HG03342 (cell line): ENCODE results near the gene BANK1.
A peak's percentile ranks its signal among the peaks of the same experiment; 100 is the strongest.

Experiments
- ATAC-seq: cut with Tn5 transposase; IDR thresholded peaks from one replicate; pipeline ENCODE4 v1.9.1; 2021; ENCODE audit warnings: mild to moderate bottlenecking, moderate library complexity; ENCODE audit not compliant: unreplicated experiment

Gene BANK1

GRCh38 chr4:101807351-101807750 lies 16.8 kb downstream of the BANK1 start:
- peak; percentile 43 for ATAC-seq

DNA sequence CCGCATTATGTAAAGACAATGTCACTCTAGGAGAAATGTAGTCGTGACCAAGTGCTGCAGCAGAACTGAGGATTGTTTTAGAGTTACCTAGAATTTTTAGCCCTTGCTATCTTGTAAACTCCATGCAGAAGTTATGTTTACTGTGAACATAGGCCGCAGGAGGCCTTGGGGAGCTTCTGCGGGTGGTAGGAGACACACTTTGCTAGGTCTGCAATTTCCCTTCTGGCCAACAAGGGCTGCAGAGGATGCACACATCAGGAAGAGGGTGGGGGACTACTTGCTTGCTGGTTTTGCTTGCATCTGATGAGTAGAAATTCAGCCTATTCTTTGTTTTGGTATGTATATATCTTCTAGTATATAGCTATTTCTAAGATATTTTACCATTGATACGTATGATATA lies 23.1 kb downstream of the BANK1 start:
- ATAC-seq = peak; percentile 82

DNA sequence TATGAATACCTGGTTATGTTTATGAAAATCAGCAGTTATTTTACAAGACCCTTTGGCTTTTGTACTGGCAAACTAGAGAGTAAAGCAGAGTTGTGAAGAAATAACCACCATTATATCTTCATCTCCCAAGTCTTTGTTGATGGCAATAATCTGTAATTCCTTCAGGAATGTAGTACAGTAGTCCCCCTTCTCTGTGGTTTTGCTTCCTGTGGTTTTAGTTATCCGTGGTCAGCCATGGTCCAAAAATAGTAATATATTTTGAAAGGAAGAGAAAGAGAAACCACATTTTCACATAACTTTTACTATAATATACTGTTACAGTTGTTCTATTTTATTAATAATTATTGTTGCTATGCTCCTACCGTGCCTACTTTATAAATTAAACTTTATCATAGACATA lies 27.8 kb downstream of the BANK1 start:
- no peak for ATAC-seq

GRCh38 chr4:101823864-101824263 lies 33.3 kb downstream of the BANK1 start:
- no peak for ATAC-seq

- no peak for ATAC-seq
Measured at GRCh38 chr4:101824500-101824899, 34.0 kb downstream of the BANK1 start.

DNA sequence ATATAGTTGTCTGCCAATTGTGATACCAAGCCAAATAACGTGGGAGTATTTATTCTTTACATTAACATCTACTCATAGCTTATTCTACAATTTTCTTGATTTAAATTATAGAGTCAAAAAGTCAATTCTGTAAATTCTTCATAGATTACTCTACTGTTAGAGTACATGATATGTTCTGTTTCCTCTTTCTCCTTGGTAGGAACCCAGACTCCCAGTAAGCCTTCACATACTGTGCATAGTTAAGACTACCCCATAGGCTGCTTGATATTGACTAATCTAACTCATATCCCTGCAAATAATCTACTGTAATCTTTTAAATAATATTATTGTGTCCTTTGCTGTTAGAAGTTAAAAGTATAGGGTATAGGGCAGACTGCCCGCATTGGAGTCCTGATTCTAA lies 35.4 kb downstream of the BANK1 start:
- no peak for ATAC-seq

GRCh38 chr4:101831816-101832215 lies 41.3 kb downstream of the BANK1 start:
- no peak for ATAC-seq

DNA sequence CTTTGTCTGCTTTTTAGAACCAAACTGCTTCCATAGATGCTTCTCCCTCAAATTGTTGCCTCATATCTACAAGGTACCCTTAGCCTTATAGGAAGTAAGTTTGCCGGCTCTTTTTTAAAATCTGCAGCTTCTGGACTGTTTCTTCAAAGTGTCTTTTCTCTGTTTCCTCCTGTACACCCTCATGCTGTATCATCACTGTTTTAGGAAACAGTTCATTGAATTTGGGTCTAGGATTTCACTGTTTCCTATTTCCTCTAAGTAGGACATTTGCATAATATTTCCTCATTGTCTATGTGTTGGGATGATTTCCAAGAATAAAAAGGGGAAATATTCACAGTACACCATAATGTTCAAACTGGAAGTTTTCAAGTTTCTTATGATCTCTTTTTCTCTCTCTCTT lies 43.0 kb downstream of the BANK1 start:
- ATAC-seq = no peak

DNA sequence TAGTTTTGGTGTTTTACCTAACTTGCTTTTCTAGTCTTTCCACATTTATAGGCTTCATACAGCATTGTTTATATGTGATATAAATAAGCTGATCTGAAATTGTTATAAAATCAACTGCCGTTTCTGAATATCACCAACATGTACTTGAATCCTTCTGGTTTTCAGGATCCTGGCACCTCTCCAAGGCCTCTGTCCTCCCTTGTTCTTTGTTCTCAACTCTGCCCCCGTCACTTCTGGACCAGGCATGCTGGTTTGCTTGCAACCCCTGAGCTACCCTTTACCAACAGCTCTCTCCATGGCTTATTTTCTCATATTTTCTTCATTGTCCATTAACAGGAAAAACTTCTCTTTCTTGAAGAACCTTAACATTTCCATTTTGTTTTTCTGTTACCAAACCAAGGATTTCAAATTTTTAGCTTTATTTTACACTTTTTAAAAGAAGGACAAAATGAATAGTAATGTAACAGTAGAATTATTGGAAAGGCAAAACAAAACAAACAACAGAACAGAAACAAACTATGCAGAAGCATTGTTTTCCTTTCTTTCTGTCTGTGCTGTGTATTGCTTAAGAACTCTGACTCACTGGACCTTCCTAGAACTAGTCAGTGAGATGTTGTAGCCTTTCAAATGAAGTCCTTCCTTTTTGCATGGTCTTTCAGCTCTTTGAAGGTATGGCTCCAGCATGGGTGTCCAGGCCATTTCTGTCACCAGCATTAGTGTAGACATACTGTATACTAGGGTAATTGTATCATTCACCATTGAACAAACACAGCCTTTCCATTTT lies 44.8 kb downstream of the BANK1 start:
- no peak for ATAC-seq

GRCh38 chr4:101843054-101843453 lies 52.5 kb downstream of the BANK1 start:
- ATAC-seq = no peak

- no peak for ATAC-seq
Measured at GRCh38 chr4:101846550-101846949, 56.0 kb downstream of the BANK1 start.

DNA sequence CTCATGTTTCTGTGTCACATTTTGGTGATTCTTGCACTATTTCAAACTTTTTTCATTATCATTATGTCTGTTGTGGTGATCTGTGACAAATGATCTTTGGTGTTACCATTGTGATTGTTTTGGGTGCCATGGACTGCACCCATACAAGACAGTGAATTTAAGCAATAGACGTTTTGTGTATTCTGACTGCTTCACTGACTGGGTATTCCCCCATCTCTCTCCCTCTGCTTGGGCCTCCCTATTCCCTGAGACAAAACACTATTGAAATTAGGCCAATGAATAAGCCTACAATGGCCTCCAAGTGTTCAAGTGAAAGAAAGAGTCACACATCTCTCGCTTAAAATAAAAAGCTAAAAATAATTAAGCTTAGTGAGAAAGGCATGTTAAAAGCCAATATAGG lies 60.2 kb downstream of the BANK1 start:
- no peak for ATAC-seq

GRCh38 chr4:101851672-101852071 lies 61.1 kb downstream of the BANK1 start:
- peak; percentile 43 for ATAC-seq

DNA sequence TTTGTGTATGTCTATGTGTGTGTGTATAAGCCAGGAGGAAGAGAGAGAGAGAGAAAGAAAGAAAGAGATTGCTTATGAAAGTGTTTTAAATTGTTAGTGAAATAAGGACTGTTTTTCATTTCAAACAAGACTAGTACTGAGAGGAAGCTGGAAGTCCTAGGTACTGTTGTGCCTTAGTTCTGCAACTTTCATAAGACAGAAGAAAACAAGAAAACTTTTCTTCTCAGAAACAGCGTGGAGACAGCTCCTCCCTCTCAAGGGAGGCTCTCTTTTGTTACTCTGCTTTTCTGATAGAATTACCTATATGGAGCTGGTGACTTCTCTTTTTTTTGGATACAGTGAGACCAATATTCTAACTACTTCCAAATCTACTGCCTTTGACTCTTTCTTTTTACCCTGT lies 62.5 kb downstream of the BANK1 start:
- peak; percentile 62 for ATAC-seq

GRCh38 chr4:101853691-101854090 lies 63.2 kb downstream of the BANK1 start:
- ATAC-seq = no peak

GRCh38 chr4:101855239-101855638 lies 64.7 kb downstream of the BANK1 start:
- no peak for ATAC-seq

DNA sequence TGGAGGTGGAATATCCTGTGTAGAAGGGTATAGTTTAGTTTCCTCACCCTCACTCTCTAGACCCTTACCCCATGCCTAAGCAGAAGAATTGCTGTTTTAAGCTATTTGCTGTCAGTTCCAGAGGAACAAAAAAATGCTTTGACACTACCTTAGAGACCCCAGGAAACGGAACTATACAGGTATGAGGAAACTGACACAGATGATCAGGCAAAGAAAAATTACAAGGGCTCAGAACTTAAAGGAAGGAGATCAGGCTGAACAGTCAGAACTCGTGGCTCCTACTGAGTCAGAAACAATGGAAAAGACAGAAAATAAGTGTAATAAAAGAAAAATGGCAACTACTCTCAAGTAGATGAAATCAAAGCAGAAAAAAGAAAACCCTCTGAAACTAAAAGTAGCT lies 65.6 kb downstream of the BANK1 start:
- no peak for ATAC-seq

- ATAC-seq = no peak
Measured at GRCh38 chr4:101857176-101857575, 66.6 kb downstream of the BANK1 start.

DNA sequence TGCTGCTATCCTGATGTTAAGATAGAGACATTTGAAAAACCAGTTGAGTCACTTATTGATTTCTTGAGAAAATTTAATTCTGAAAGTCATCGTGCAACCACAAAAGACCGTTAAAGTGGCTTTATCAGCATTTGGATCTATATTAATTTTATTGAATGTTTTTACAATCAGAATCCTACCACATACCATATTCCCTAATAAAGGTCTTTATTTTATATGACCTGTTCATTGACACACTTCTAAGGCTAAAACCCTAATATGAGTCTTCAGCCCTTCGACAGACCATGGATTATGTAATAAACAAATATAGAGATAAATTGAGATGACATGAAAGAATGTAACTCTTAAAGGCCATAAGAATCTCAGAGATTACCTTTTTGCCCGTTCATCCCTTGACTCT lies 68.1 kb downstream of the BANK1 start:
- ATAC-seq = no peak

GRCh38 chr4:101862595-101862994 lies 72.1 kb downstream of the BANK1 start:
- ATAC-seq = no peak

- ATAC-seq = no peak
Measured at GRCh38 chr4:101864660-101865059, 74.1 kb downstream of the BANK1 start.

- no peak for ATAC-seq
Measured at GRCh38 chr4:101865501-101866062, 75.1 kb downstream of the BANK1 start.

DNA sequence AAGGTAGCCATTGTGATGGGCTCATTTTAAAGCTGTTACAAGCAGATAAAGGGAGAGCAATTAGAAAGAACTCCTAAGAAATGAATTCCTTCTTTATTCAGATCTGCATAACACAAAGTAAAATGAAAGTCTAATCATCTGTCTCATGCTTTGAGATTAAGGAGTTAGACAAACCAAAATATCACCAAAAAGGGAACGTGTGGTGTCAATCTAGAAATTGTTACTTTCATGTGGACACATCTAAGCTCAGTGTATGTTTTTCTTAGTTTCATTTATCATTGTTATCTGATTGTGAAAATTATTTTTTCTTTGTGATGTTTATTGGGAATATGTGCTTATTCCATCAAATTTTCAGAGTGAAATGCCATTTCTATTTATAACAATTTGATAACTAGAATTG lies 80.3 kb downstream of the BANK1 start:
- ATAC-seq = no peak
